HG02870 (cell line): Measurements from ENCODE around the gene MAG.

Experiments used
- ATAC-seq: cut with Tn5 transposase; IDR thresholded peaks from one replicate; pipeline ENCODE4 v1.9.1; 2021; ENCODE audit warnings: mild to moderate bottlenecking, moderate library complexity; ENCODE audit not compliant: unreplicated experiment

The MAG gene

DNA sequence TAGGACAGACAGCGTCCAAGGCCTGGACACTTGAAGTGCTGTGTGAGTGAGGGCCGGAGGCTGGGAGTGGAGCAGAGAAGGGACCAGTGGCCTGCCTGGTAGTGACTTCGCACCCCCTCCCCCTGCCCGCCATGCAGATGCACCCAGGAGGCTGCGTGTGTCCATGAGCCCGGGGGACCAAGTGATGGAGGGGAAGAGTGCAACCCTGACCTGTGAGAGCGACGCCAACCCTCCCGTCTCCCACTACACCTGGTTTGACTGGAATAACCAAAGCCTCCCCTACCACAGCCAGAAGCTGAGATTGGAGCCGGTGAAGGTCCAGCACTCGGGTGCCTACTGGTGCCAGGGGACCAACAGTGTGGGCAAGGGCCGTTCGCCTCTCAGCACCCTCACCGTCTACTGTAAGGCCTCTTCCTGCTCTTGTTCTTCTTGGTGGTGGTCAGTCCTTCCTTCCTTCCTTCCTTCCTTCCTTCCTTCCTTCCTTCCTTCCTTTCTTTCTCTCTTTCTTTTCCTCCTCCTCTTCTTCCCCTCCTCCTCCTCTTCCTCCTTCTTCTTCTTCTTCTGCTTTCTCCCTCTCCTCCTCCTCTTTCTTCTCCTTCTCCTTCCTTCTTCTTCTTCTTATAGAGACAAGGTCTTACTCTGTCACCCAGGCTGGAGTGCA is 49.7 kb downstream of the MAG start:
- no peak for ATAC-seq

GRCh38 chr19:35342430-35342829 is 50.5 kb downstream of the MAG start:
- ATAC-seq: no peak

DNA sequence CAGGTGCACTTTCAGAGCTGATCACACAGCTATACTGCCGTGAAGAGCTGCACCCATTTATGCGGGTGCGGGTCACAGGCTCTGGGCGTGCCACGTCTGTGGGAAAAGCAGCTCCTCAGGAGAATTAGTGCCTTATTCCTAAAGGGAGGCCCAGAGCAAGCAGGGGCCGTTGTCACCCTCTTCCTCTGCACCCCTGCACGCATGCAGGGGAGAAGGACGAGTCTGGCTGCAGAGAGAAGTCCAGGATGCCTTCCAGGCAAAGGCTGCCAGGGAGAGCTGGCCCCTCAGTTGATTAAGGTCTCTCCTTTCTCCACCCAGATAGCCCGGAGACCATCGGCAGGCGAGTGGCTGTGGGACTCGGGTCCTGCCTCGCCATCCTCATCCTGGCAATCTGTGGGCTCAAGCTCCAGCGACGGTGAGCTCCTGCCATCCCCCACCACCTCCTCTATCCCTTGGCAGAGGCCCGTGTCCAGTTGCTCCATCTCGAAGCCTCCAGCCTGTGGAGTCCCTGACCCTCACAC is 52.6 kb downstream of the MAG start:
- no peak for ATAC-seq

GRCh38 chr19:35345671-35346111 is 53.7 kb downstream of the MAG start:
- ATAC-seq: no peak

DNA sequence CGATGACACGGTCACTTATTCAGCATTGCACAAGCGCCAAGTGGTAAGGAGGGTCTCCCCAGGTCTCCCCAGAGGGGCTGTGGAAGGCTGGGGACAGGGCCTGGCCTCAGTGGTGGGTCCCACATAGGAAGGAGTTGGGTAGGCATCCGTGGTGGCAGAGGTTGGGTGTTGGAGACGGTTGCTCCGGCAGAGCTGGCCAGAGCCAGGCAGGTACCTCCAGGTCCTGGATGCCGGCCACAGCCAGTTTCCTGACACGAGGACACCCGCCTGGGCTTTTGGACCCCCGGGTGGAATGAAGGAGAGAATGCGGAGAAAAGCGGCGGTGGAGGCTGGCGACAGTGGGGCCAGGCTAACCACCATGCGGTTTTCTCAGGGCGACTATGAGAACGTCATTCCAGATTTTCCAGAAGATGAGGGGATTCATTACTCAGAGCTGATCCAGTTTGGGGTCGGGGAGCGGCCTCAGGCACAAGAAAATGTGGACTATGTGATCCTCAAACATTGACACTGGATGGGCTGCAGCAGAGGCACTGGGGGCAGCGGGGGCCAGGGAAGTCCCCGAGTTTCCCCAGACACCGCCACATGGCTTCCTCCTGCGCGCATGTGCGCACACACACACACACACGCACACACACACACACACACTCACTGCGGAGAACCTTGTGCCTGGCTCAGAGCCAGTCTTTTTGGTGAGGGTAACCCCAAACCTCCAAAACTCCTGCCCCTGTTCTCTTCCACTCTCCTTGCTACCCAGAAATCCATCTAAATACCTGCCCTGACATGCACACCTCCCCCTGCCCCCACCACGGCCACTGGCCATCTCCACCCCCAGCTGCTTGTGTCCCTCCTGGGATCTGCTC is 54.5 kb downstream of the MAG start:
- no peak for ATAC-seq

- peak; percentile 53 for ATAC-seq
Observed at GRCh38 chr19:35347171-35347929, 55.4 kb downstream of the MAG start, which contains the start of gene FFAR1. Gene FFAR1 (plus strand): TSS chr19:35347902. CDS start chr19:35351552, 3,650 bp downstream.

- no peak for ATAC-seq
Observed at GRCh38 chr19:35347930-35348298, 56.0 kb downstream of the MAG start.

DNA sequence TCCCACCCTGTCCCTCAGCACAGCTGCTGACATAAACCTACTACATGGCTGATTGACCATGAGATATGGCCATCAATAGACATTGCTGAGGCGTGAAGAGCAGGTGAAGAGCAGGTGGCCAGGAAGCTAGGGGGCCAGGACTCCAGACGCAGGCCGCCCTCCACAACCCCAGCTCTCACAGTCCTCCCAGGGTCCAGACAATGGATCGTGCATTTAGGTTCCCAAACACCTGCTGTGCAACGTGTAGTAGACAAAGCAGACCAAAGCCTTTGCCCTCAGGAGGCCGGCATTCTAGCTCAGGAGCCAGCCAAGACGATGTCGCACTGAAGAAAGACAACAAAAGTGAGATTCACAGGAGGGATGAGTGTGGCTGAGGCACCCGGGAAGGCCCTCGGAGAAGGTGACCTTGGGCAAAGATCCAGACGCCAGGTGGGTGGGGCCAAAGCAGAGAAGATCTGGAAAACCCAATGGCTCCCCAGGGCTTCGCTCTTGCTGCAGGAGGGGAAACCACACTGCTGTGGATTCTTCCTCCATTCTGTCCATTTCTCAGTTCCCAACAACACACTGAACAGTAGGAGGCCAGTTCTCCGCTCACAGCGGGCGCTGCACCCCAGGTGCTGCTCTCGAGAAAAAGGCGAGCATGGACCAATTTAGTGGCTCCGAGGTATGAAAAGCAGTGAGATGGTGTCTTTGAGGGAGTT is 57.1 kb downstream of the MAG start:
- ATAC-seq: no peak

GRCh38 chr19:35349614-35350521 is 57.9 kb downstream of the MAG start:
- no peak for ATAC-seq

- no peak for ATAC-seq
Observed at GRCh38 chr19:35350591-35350990, 58.6 kb downstream of the MAG start.

DNA sequence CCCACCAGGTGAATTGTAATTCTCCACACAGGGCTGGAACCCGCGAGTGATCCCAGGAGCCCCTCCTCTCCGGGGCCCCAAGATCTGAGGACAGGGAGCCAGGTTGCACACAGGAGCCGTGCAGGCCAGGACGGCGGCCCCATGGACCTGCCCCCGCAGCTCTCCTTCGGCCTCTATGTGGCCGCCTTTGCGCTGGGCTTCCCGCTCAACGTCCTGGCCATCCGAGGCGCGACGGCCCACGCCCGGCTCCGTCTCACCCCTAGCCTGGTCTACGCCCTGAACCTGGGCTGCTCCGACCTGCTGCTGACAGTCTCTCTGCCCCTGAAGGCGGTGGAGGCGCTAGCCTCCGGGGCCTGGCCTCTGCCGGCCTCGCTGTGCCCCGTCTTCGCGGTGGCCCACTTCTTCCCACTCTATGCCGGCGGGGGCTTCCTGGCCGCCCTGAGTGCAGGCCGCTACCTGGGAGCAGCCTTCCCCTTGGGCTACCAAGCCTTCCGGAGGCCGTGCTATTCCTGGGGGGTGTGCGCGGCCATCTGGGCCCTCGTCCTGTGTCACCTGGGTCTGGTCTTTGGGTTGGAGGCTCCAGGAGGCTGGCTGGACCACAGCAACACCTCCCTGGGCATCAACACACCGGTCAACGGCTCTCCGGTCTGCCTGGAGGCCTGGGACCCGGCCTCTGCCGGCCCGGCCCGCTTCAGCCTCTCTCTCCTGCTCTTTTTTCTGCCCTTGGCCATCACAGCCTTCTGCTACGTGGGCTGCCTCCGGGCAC is 59.6 kb downstream of the MAG start:
- ATAC-seq: no peak

DNA sequence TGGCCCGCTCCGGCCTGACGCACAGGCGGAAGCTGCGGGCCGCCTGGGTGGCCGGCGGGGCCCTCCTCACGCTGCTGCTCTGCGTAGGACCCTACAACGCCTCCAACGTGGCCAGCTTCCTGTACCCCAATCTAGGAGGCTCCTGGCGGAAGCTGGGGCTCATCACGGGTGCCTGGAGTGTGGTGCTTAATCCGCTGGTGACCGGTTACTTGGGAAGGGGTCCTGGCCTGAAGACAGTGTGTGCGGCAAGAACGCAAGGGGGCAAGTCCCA is 60.2 kb downstream of the MAG start:
- no peak for ATAC-seq

DNA sequence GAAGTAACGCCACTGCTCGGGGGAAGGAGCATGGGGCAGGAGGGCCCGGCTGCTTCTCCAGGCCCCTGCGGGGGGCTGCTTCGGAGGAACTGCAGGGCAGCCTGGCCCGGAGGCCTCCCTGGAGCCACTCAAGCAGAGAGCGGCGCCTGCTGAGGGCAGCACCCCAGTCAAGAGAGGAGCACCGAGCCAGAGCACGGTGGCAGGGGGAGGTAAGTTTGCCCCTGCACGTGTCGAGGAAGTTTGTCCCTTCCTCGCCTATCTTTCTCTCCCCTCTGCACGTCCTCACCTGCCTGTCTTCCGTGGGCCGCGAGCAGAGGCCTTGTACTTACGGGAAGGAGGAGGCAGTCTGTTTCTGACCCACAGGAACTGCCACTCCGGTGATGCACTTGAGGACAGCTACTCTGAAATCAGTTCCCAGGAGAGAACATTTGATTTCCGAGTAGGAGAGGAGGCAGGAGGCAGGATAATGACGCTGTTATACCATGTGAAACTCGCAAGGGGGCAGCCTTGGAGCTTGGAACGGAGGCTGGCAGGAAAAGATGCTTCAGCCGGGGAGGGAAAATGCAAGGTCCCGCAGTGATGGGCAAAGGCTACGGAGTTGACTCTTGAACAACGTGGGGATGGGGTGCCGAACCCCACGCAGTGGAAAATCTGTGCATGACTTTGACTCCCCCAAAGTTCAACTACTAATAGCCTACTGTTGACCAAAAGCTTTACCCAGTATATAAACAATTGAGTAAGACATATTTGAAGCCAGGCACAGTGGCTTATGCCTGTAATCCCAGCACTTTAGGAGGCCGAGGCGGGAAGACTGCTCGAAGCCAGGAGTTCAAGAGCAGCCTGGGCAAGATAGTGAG is 60.7 kb downstream of the MAG start:
- no peak for ATAC-seq

- ATAC-seq: no peak
Observed at GRCh38 chr19:35353635-35354034, 61.7 kb downstream of the MAG start.

GRCh38 chr19:35354898-35355297 is 62.9 kb downstream of the MAG start:
- ATAC-seq: no peak

GRCh38 chr19:35355791-35356460 is 64.0 kb downstream of the MAG start:
- ATAC-seq: no peak

GRCh38 chr19:35357867-35358573 is 66.1 kb downstream of the MAG start, which contains the start of gene FFAR3:
Gene FFAR3 (plus strand): TSS chr19:35358460. CDS start chr19:35358891, 431 bp downstream.
- ATAC-seq: no peak
